K562 (cell line): Measurements from ENCODE around the gene LAMB4. TPM values are rescaled to one million over a fixed set of nuclear protein-coding genes. Genes with fewer than 3 reads are reported as not detected.

ENCODE experiments used
- CEBPB ChIP-seq: fragments of 450-650 bp; IDR thresholded peaks from 2 replicates; pipeline ENCODE4 v1.6.1; 2016; ENCODE audit warnings: missing genetic modification characterization, missing compliant biosample characterization
- MYC ChIP-seq, 2 experiments: fragments of 250-450 bp in 1 of 2; sonication (Bioruptor Pico) in 1 of 2; IDR thresholded peaks; 2 replicates each; pipeline versions ENCODE4 v1.5.1 to v1.6.1; 2012 to 2021; ENCODE audit warnings: low read depth in 2 of 2, borderline replicate concordance in 1 of 2, improper control_type of control experiment in 1 of 2, low read length in 1 of 2, mild to moderate bottlenecking in 1 of 2, moderate library complexity in 1 of 2
- SUPT5H ChIP-seq: fragments of 450-650 bp; IDR thresholded peaks from 2 replicates; pipeline ENCODE4 v1.6.1; 2016
- TRIM28 ChIP-seq: fragments of 450-650 bp; IDR thresholded peaks from 2 replicates; pipeline ENCODE4 v1.6.1; 2017
- ZKSCAN3 ChIP-seq: fragments of 250-450 bp; sonication (Bioruptor Pico); IDR thresholded peaks from 2 replicates; pipeline ENCODE4 v1.4.0; 2020
- ZNF354B ChIP-seq: fragments of 250-450 bp; sonication (Bioruptor Pico); IDR thresholded peaks from 2 replicates; pipeline ENCODE4 v1.4.0; 2020
- ZNF57 ChIP-seq: fragments of 450-650 bp; formaldehyde crosslinking; IDR thresholded peaks from 2 replicates; pipeline ENCODE4 v1.4.0; 2020; ENCODE audit warnings: mild to moderate bottlenecking, moderate library complexity
- ZNF717 ChIP-seq: fragments of 250-450 bp; sonication (Bioruptor Pico); IDR thresholded peaks from 2 replicates; pipeline ENCODE4 v1.5.0; 2021
- polyA plus RNA-seq, 8 experiments: library from polyadenylated mRNA; depleted of rRNA in 4 of 8; stranded (reverse) in 5 of 8; unstranded in 3 of 8; fragments of >200 nt; fragmentation: Nextera tagmentation in 2 of 8; fragmentation: Illumina TruSeq in 1 of 8; extraction: Ambion mirVana in 2 of 8; extraction: Trizol in 1 of 8; gene quantifications; 2 replicates each; pipeline versions ENCODE4 v1.2.1 to v1.2.3, GENCODE V29; 2011 to 2014; ENCODE audit warnings: inconsistent platforms in 1 of 8, missing spikeins in 1 of 8
- total RNA-seq, 7 experiments: library from RNA; depleted of rRNA in 6 of 7; stranded (reverse); fragments of >200 nt in 6 of 7; fragmentation: Illumina TruSeq in 2 of 7; extraction: Trizol in 2 of 7; gene quantifications; 2 replicates each; pipeline versions ENCODE4 v1.2.1 to v1.2.3, GENCODE V29; 2011 to 2021; ENCODE audit warnings: low replicate concordance in 1 of 7
- TF ChIP-seq, protein P1 (sequence below): fragments of 450-650 bp; IDR thresholded peaks from 2 replicates; pipeline ENCODE4 v1.6.1; 2016; ENCODE audit warnings: low read depth
- TF ChIP-seq, protein P2 (sequence below): sonication (generic); formaldehyde crosslinking; IDR thresholded peaks from 2 replicates; pipeline ENCODE4 v1.8.0; 2022; ENCODE audit warnings: mild to moderate bottlenecking, missing genetic modification reagents
- TF ChIP-seq, protein P3 (sequence below): sonication (generic); formaldehyde crosslinking; IDR thresholded peaks from 2 replicates; pipeline ENCODE4 v1.9.0; 2022; ENCODE audit warnings: mild to moderate bottlenecking, missing genetic modification reagents
- TF ChIP-seq, protein P4 (sequence below): fragments of 450-650 bp; IDR thresholded peaks from 2 replicates; pipeline ENCODE4 v1.6.1; 2014; ENCODE audit warnings: low read depth, mild to moderate bottlenecking, moderate library complexity, borderline replicate concordance

The LAMB4 gene
- total and polyA plus RNA-seq, 9 of the 15 experiments (the other 6 are each of a cell fraction or from before 2014, with no cell fraction given) = 0.06 to 0.13 (median 0.07) TPM; not detected in 6

DNA sequence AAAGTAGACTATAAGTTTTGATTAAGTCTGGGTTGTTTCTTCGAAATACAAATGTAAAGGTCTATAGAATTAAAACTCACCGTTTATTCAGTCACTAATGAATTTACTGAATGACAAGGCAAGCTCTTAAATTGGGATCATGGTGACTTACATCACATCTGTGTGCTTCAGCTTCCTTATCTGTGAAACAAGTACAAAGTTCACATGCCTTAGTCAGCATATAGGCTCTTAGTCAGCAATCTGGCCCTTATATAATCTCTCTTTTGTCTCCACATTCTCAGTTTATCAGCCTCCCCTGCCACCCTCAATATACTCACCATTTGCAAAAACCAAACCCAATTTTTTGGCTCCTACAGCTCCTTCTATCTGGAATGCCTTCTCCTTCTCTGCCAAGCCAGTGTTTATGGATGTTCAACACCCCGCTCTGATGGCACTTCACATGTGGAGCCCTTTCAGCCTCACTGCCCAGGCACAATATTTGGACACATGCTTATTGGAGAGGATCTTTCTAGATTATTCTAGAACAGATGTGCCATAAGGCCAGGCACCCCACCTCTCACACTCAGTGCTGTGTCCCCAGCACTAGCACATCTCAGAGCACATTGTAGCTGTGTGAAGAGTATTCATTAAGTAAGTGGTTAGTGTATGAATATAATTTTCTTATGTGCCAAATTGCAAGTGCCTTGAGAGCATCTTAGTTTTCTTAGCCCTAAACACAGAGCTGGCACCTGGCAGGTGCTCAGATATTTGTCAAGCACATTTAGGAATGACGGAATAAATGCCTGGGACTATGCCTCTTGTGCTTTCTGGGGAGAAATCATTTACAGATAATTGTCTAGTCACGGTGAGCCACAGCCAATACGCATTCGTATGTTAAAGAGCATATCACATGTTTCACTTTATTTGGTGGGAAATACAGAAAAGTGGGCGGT is 117.4 kb downstream of the LAMB4 start (continued):
- TF ChIP-seq, protein P1, sequence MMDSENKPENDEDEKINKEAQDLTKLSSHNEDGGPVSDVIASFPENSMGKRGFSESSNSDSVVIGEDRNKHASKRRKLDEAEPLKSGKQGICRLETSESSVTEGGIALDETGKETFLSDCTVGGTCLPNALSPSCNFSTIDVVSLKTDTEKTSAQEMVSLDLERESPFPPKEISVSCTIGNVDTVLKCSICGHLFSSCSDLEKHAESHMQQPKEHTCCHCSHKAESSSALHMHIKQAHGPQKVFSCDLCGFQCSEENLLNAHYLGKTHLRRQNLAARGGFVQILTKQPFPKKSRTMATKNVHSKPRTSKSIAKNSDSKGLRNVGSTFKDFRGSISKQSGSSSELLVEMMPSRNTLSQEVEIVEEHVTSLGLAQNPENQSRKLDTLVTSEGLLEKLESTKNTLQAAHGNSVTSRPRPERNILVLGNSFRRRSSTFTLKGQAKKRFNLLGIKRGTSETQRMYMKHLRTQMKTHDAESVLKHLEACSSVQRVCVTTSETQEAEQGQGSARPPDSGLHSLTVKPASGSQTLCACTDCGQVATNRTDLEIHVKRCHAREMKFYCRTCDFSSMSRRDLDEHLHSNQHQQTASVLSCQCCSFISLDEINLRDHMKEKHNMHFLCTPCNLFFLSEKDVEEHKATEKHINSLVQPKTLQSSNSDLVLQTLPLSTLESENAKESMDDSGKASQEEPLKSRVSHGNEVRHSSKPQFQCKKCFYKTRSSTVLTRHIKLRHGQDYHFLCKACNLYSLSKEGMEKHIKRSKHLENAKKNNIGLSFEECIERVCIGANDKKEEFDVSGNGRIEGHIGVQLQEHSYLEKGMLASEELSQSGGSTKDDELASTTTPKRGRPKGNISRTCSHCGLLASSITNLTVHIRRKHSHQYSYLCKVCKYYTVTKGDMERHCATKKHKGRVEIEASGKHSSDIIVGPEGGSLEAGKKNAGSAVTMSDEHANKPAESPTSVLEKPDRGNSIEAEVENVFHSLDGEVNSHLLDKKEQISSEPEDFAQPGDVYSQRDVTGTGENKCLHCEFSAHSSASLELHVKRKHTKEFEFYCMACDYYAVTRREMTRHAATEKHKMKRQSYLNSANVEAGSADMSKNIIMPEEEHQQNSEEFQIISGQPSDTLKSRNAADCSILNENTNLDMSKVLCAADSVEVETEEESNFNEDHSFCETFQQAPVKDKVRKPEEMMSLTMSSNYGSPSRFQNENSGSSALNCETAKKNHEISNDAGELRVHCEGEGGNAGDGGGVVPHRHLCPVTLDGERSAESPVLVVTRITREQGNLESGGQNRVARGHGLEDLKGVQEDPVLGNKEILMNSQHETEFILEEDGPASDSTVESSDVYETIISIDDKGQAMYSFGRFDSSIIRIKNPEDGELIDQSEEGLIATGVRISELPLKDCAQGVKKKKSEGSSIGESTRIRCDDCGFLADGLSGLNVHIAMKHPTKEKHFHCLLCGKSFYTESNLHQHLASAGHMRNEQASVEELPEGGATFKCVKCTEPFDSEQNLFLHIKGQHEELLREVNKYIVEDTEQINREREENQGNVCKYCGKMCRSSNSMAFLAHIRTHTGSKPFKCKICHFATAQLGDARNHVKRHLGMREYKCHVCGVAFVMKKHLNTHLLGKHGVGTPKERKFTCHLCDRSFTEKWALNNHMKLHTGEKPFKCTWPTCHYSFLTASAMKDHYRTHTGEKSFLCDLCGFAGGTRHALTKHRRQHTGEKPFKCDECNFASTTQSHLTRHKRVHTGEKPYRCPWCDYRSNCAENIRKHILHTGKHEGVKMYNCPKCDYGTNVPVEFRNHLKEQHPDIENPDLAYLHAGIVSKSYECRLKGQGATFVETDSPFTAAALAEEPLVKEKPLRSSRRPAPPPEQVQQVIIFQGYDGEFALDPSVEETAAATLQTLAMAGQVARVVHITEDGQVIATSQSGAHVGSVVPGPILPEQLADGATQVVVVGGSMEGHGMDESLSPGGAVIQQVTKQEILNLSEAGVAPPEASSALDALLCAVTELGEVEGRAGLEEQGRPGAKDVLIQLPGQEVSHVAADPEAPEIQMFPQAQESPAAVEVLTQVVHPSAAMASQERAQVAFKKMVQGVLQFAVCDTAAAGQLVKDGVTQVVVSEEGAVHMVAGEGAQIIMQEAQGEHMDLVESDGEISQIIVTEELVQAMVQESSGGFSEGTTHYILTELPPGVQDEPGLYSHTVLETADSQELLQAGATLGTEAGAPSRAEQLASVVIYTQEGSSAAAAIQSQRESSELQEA = no peak
- TF ChIP-seq SUPT5H = no peak
- TF ChIP-seq, protein P2, sequence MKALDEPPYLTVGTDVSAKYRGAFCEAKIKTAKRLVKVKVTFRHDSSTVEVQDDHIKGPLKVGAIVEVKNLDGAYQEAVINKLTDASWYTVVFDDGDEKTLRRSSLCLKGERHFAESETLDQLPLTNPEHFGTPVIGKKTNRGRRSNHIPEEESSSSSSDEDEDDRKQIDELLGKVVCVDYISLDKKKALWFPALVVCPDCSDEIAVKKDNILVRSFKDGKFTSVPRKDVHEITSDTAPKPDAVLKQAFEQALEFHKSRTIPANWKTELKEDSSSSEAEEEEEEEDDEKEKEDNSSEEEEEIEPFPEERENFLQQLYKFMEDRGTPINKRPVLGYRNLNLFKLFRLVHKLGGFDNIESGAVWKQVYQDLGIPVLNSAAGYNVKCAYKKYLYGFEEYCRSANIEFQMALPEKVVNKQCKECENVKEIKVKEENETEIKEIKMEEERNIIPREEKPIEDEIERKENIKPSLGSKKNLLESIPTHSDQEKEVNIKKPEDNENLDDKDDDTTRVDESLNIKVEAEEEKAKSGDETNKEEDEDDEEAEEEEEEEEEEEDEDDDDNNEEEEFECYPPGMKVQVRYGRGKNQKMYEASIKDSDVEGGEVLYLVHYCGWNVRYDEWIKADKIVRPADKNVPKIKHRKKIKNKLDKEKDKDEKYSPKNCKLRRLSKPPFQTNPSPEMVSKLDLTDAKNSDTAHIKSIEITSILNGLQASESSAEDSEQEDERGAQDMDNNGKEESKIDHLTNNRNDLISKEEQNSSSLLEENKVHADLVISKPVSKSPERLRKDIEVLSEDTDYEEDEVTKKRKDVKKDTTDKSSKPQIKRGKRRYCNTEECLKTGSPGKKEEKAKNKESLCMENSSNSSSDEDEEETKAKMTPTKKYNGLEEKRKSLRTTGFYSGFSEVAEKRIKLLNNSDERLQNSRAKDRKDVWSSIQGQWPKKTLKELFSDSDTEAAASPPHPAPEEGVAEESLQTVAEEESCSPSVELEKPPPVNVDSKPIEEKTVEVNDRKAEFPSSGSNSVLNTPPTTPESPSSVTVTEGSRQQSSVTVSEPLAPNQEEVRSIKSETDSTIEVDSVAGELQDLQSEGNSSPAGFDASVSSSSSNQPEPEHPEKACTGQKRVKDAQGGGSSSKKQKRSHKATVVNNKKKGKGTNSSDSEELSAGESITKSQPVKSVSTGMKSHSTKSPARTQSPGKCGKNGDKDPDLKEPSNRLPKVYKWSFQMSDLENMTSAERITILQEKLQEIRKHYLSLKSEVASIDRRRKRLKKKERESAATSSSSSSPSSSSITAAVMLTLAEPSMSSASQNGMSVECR = no peak
- TF ChIP-seq ZNF57 (CRISPR knock-in tag) = no peak
- peak; percentile 77 for TF ChIP-seq MYC (IDR thresholded peaks at IDR 0.05; ENCODE audit: low read depth, low read length)
- no peak for TF ChIP-seq MYC (CRISPR knock-in tag; IDR thresholded peaks at IDR 0.05; ENCODE audit: borderline replicate concordance, low read depth)
- TF ChIP-seq TRIM28 = peak; percentile 68; the same call in 1 of the 2 replicates
- peak; percentile 86 for TF ChIP-seq CEBPB (tag)
- no peak for TF ChIP-seq ZNF717 (CRISPR knock-in tag)
- no peak for TF ChIP-seq ZNF354B (CRISPR knock-in tag)
- TF ChIP-seq, protein P3, sequence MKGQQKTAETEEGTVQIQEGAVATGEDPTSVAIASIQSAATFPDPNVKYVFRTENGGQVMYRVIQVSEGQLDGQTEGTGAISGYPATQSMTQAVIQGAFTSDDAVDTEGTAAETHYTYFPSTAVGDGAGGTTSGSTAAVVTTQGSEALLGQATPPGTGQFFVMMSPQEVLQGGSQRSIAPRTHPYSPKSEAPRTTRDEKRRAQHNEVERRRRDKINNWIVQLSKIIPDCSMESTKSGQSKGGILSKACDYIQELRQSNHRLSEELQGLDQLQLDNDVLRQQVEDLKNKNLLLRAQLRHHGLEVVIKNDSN (CRISPR knock-in tag) = no peak
- TF ChIP-seq ZKSCAN3 (CRISPR knock-in tag) = no peak
- TF ChIP-seq, protein P4, sequence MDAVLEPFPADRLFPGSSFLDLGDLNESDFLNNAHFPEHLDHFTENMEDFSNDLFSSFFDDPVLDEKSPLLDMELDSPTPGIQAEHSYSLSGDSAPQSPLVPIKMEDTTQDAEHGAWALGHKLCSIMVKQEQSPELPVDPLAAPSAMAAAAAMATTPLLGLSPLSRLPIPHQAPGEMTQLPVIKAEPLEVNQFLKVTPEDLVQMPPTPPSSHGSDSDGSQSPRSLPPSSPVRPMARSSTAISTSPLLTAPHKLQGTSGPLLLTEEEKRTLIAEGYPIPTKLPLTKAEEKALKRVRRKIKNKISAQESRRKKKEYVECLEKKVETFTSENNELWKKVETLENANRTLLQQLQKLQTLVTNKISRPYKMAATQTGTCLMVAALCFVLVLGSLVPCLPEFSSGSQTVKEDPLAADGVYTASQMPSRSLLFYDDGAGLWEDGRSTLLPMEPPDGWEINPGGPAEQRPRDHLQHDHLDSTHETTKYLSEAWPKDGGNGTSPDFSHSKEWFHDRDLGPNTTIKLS = peak; percentile 39; the same call in 1 of the 2 replicates
